T-helper 17 cell (primary cell): ENCODE data around the gene DERL3. TPM values are rescaled to one million over a fixed set of nuclear protein-coding genes. Genes with fewer than 3 reads are reported as not detected.

ENCODE experiments used
- ATAC-seq: fragments of 150-1000 bp; cut with Tn5 transposase; 2 replicates; pipeline ENCODE4 v1.10.0; 2021; ENCODE audit warnings: mild to moderate bottlenecking, moderate library complexity
- DNase-seq, 3 donors: peaks; one replicate each; pipeline versions ENCODE4 v3.0.0 to v3.0.0-alpha.2; 2020 to 2021
- H3K9me3 ChIP-seq: one replicate; pipeline ENCODE4 v1.7.0; 2013; ENCODE audit warnings: low read length, mild to moderate bottlenecking; ENCODE audit not compliant: control insufficient read depth, poor library complexity, severe bottlenecking
- H3K27ac Mint-ChIP-seq: one replicate; pipeline ENCODE4 v1.8.0; 2022; ENCODE audit warnings: mild to moderate bottlenecking, moderate library complexity, mixed read lengths
- H3K27me3 Mint-ChIP-seq: one replicate; pipeline ENCODE4 v1.8.0; 2022; ENCODE audit warnings: mixed read lengths
- H3K36me3 Mint-ChIP-seq: one replicate; pipeline ENCODE4 v1.8.0; 2022; ENCODE audit warnings: low read depth, mixed read lengths
- H3K4me1 Mint-ChIP-seq: one replicate; pipeline ENCODE4 v1.8.0; 2022; ENCODE audit warnings: mild to moderate bottlenecking, mixed read lengths
- H3K4me3 Mint-ChIP-seq: one replicate; pipeline ENCODE4 v1.8.0; 2022; ENCODE audit warnings: mild to moderate bottlenecking, moderate library complexity, mixed read lengths
- total RNA-seq, 4 donors: library from RNA in 2 of 4; stranded (reverse) in 2 of 4; gene quantifications; one replicate each; pipeline ENCODE4 v1.2.3 and lab custom pipeline; 2022 to 2026

The DERL3 gene
- total RNA-seq, 2 donors from 2014 or later = 2.7 to 3.6 TPM

GRCh38 chr22:23832226-23833016 lies 6.4 kb downstream of the DERL3 start:
- Mint-ChIP-seq H3K4me3 (no peak overlapping the region), H3K4me1 (peaks cover 17% of the 10 kb centered on the region), H3K36me3 (peaks cover 3% of the 10 kb centered on the region), H3K27me3 (no peaks in the 10 kb centered on the region), H3K27ac (no peak overlapping the region)
- ATAC-seq = no peak
- DNase-seq = no peak
- no peaks in the 10 kb centered on the region for H3K9me3 ChIP-seq

GRCh38 chr22:23831781-23832180 lies 7.0 kb downstream of the DERL3 start:
- H3K9me3 ChIP-seq = no peaks in the 10 kb centered on the region
- peaks cover 3% of the 10 kb centered on the region for H3K36me3 Mint-ChIP-seq
- H3K4me3 Mint-ChIP-seq = no peak overlapping the region
- no peak overlapping the region for H3K27ac Mint-ChIP-seq
- ATAC-seq (no peak), DNase-seq (no peak)
- H3K27me3 Mint-ChIP-seq = no peaks in the 10 kb centered on the region
- H3K4me1 Mint-ChIP-seq = peaks cover 15% of the 10 kb centered on the region

DNA sequence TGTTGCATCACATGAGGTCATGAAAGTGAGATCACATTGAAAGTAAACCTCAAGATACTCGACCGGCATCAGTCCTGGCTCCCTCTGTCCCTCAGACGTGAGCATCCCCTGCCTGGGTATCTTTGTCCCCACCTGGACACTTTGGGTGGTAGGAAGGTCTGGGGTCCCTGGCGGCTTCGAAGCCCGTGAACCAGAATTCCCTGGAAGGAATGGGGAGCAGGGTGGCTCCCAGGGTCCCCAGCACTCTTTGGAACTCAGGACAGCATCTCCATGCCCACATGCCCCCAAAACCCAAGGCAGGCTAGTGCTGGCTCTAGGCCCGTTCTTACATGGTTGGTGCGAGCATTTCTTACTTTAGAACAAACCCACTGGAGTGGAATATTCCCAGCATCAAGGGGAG lies 7.5 kb downstream of the DERL3 start:
- DNase-seq (no peak), ATAC-seq (no peak)
- no peak overlapping the region for H3K4me3 Mint-ChIP-seq
- H3K36me3 Mint-ChIP-seq = peaks cover 3% of the 10 kb centered on the region
- H3K9me3 ChIP-seq = no peaks in the 10 kb centered on the region
- no peak overlapping the region for H3K27ac Mint-ChIP-seq
- H3K4me1 Mint-ChIP-seq = peaks cover 13% of the 10 kb centered on the region
- no peaks in the 10 kb centered on the region for H3K27me3 Mint-ChIP-seq

DNA sequence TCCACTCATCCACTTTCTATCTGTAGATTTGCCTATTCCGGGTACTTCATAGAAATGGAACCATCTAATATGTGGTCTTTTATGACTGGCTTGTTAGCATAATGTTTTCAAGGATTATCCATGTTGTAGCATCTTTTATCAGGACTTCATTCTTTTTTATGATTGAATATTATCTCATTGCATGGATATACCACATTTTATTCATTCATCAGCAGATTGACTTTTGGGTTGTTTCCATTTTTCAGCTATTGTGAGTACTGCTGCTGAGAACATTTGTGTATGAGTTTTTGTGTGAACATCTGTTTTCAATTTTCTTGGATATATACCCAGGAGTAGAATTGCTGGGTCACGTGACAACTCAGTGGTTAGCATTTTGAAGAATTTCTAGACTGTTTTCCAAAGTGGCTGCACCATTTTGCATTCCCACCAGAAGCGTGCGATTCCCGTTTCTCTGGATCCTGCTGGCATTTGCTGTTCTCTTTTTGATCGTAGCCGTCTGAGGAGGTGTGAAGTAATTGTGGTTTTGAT lies 8.9 kb downstream of the DERL3 start:
- no peaks in the 10 kb centered on the region for H3K9me3 ChIP-seq
- DNase-seq = no peak
- ATAC-seq = no peak
- H3K27me3 Mint-ChIP-seq = no peaks in the 10 kb centered on the region
- H3K27ac Mint-ChIP-seq = peak overlapping the region; percentile 21
- H3K36me3 Mint-ChIP-seq = peaks cover 3% of the 10 kb centered on the region
- peaks cover 13% of the 10 kb centered on the region for H3K4me1 Mint-ChIP-seq
- H3K4me3 Mint-ChIP-seq = no peak overlapping the region

- DNase-seq (no peak), ATAC-seq (no peak)
- peaks cover 13% of the 10 kb centered on the region for H3K4me1 Mint-ChIP-seq
- no peaks in the 10 kb centered on the region for H3K27me3 Mint-ChIP-seq
- H3K27ac Mint-ChIP-seq = peak overlapping the region; percentile 29
- peaks cover 3% of the 10 kb centered on the region for H3K36me3 Mint-ChIP-seq
- H3K4me3 Mint-ChIP-seq = no peak overlapping the region
- H3K9me3 ChIP-seq = no peaks in the 10 kb centered on the region
These were observed 9.8 kb downstream of the DERL3 start for GRCh38 chr22:23828800-23829680.

GRCh38 chr22:23827351-23827995 lies 11.3 kb downstream of the DERL3 start:
- no peak overlapping the region for H3K4me3 Mint-ChIP-seq
- peaks cover 13% of the 10 kb centered on the region for H3K4me1 Mint-ChIP-seq
- DNase-seq (no peak), ATAC-seq (no peak)
- H3K27ac Mint-ChIP-seq = no peak overlapping the region
- peaks cover 3% of the 10 kb centered on the region for H3K36me3 Mint-ChIP-seq
- no peaks in the 10 kb centered on the region for H3K9me3 ChIP-seq
- H3K27me3 Mint-ChIP-seq = no peaks in the 10 kb centered on the region

DNA sequence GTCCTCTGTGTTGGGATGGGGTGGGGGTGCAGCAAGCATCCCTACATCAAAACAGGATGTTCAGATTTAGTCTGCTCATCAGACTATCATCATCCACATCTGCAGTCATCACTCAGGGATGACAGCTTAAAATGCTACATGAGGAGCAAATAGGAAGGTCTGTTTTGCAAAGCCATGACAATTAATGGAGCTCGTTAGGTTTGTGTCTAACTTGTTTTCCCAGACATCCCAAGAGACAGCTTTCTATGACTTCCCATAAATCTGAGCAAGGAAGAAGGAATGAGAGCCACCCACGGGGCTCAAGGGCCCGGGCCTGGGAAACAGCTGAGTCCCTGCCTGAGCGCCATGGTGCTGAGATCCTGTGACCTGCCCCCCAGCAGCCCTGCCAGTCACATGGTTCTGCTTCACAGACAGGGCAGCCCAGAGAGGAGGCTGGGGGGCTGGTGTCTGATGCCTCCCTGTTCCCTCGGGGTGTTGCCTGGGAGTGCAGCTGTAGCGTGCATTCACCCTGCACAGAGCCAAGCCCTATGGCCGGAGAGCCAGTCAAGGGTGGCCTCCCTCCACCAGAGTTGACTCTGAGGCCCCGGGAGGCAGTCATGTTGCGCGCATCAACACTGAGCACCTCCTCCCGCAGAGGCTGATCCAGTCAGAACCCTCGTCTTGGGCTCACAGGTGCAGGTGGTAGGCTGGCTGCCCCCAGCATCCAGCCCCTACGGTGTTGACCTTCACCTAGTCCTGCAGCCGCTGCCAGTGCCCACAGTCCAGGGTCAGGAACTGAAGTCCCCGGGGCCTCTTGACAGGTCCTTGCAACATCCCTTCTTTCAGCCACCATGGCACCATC lies 12.1 kb downstream of the DERL3 start:
- H3K9me3 ChIP-seq = no peaks in the 10 kb centered on the region
- Mint-ChIP-seq H3K36me3 (peaks cover 3% of the 10 kb centered on the region), H3K27me3 (no peaks in the 10 kb centered on the region), H3K4me3 (peak overlapping the region; percentile 25), H3K27ac (peak overlapping the region; percentile 9), H3K4me1 (peaks cover 13% of the 10 kb centered on the region)
- no peak for ATAC-seq
- no peak for DNase-seq

DNA sequence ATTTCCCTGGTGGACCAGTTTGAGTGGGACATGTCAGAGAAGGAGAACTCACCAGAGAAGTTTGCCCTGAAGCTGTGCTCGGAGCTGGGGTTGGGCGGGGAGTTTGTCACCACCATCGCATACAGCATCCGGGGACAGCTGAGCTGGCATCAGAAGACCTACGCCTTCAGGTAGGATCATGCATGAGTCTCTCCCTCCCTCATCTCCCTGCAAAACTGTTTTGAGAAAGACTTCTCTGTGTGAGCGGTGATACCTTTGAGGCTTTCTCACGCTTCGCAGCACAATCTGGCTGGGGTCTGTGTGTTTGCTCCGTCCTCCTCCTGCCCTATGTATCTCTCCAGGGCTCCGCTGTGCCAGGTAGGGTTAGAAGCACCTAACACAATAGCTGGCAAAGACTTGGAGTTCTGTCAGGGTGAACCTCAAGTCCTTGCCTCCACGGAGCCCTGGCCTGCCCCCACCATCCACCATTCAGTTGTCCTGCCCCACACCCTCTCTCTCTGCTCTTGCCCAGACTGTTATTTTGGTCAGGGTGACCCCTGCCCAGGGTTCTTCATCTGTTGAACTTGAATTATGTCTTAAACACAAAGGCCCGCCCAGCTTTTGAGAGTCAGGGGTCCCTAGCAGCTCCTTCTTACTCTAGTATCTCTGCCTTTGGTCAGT lies 13.4 kb downstream of the DERL3 start:
- H3K9me3 ChIP-seq = no peaks in the 10 kb centered on the region
- ATAC-seq (no peak), DNase-seq (no peak)
- Mint-ChIP-seq H3K4me3 (no peak overlapping the region), H3K27ac (peak overlapping the region; percentile 9), H3K36me3 (peaks cover 2% of the 10 kb centered on the region), H3K4me1 (peaks cover 16% of the 10 kb centered on the region), H3K27me3 (no peaks in the 10 kb centered on the region)

DNA sequence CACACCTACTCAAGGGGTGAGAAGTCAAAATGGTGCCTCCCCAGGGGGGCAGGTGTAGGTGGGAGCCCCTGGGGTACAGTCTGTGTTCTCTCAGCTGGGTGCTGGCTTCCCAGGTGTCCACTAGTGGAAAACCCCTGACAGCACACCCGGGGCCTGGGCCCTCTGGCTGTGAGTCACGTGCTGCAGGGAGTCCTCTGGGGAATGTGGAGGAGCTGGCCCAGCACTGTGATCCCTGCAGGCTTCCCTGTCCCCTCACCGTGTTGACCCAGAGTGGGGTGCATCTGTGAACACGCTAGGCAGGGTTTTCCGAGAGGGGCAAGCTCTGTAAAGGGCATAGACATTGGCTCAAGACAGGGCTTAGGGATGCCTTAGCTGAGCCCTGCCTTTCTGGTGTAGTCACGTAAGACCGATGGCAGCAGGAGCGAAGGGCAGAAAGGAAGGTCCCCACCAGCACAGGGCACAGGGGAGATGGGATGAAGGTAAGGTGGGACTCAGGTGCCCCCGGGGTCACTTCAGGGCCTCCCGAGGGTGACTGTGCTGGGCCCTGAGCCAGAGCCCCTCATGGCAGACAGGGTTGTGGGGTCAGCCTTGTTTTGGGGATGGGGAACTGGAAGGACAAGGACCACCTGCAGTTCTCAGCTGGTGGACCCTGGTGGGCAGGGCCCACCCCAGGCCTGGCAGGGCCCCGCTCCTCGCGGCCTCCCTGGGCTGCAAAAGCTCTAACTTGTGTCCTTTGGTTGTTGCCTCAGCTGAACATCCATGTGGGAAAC lies 14.1 kb downstream of the DERL3 start:
- H3K4me3 Mint-ChIP-seq = no peak overlapping the region
- H3K36me3 Mint-ChIP-seq = peaks cover 2% of the 10 kb centered on the region
- H3K27ac Mint-ChIP-seq = no peak overlapping the region
- H3K4me1 Mint-ChIP-seq = peaks cover 13% of the 10 kb centered on the region
- ATAC-seq = no peak
- no peaks in the 10 kb centered on the region for H3K27me3 Mint-ChIP-seq
- no peak for DNase-seq
- no peaks in the 10 kb centered on the region for H3K9me3 ChIP-seq

DNA sequence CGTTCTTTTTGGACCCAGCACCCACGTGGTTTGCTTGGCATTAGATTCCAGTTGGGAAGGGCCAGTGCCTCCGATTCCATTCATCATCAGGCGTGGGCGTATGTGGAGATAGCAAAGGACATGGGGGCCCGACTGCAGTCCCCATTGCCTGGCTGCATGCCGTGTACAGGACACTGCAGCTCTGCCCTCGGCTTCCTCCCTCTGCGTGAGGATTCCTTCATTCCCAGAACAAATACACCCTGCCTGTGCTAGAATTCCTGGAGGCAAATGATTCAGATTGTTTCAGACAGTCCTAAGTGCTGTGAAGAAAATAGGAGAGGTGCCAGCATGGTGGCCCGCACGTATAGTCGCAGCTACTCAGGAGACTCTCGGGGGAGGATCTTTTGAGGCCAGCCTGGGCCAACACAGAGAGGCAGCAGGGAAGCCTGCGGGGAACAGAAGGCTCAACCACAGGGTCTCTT lies 15.4 kb downstream of the DERL3 start:
- no peaks in the 10 kb centered on the region for H3K27me3 Mint-ChIP-seq
- no peak overlapping the region for H3K4me3 Mint-ChIP-seq
- no peaks in the 10 kb centered on the region for H3K36me3 Mint-ChIP-seq
- ATAC-seq (no peak), DNase-seq (no peak)
- H3K27ac Mint-ChIP-seq = peak overlapping the region; percentile 66
- H3K9me3 ChIP-seq = no peaks in the 10 kb centered on the region
- H3K4me1 Mint-ChIP-seq = peaks cover 6% of the 10 kb centered on the region

DNA sequence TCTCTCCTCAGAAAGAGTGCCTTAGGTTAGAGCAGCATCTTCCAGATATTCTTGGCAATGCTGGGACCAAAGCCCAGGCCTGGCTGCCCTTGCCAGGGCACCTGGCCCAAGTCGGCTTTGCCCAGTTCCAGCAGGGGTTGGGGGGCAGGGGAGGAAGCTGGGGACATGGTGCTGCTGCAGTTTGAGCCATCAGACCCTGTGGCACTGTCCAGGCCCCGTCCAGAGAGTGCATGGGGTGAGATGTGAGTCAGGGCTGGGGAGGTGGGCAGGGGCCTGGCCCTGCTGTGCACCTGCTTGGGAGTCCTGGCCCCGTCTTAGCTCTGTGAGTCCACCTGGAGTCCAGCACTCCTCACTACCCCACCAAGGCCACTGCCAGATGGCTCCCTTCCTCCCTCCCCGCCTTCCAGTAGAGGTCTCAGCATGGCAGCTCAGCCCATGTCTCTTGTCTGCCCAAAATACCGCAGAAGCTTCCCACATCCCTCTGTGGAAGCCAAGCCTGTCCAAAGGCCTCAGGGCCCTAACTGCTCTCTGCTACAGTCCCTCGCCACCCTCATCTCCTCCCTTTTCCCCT lies 16.6 kb downstream of the DERL3 start:
- Mint-ChIP-seq H3K27me3 (no peaks in the 10 kb centered on the region), H3K27ac (peak overlapping the region; percentile 66), H3K4me1 (peaks cover 6% of the 10 kb centered on the region), H3K36me3 (peaks cover 2% of the 10 kb centered on the region), H3K4me3 (no peak overlapping the region)
- H3K9me3 ChIP-seq = no peaks in the 10 kb centered on the region
- DNase-seq (no peak), ATAC-seq (no peak)
